Testis (tissue), 3 donors: ENCODE measurements around the gene RANBP6. TPM values are rescaled to one million over a fixed set of nuclear protein-coding genes. Genes with fewer than 3 reads are reported as not detected.

Experiments
- DNase-seq: peaks from one replicate; pipeline ENCODE4 v3.0.0-alpha.2; 2019
- H3K27ac ChIP-seq, 2 donors: fragments of 200-600 bp; sonication (generic); one replicate each; pipeline ENCODE4 v1.5.1; 2019
- H3K27me3 ChIP-seq: fragments of 200-600 bp; sonication (generic); one replicate; pipeline ENCODE4 v1.5.1; 2019
- H3K36me3 ChIP-seq: fragments of 200-600 bp; sonication (generic); one replicate; pipeline ENCODE4 v1.5.1; 2017; ENCODE audit warnings: low read depth; ENCODE audit errors: missing control alignments
- H3K4me1 ChIP-seq: fragments of 200-600 bp; sonication (generic); one replicate; pipeline ENCODE4 v1.5.1; 2019
- H3K4me3 ChIP-seq, 2 donors: fragments of 200-600 bp; sonication (generic); one replicate each; pipeline ENCODE4 v1.5.1; 2017 to 2019
- H3K9me3 ChIP-seq: fragments of 200-600 bp; sonication (generic); one replicate; pipeline ENCODE4 v1.5.1; 2017
- POLR2A ChIP-seq: fragments of 450-650 bp; IDR thresholded peaks from one replicate; pipeline ENCODE4 v1.6.1; 2017; ENCODE audit warnings: antibody characterized with exemption, mild to moderate bottlenecking, moderate library complexity
- WGBS, 2 donors: methylation state at CpG; one replicate each; pipeline ENCODE4 v1.1.5; 2018; 5-methylcytosine and 5-hydroxymethylcytosine counted together
- intact Hi-C: fragments of 100-400 bp; cut with DNase I; formaldehyde crosslinking; loops from one replicate; pipeline ENCODE4 v1.15.1; 2023; ENCODE audit warnings: low total_unique reads
- polyA plus RNA-seq: library from polyadenylated mRNA; stranded (reverse); fragments of 350-450 nt; fragmentation: Illumina TruSeq; extraction: RNeasy Lipid Tissue Mini Kit (QIAGEN cat#74804); gene quantifications from one replicate; pipeline ENCODE4 v1.2.3, GENCODE V29; 2014; ENCODE audit warnings: low read depth, low replicate concordance; ENCODE audit not compliant: insufficient read depth
- total RNA-seq, 2 donors: library from RNA; depleted of rRNA; stranded (reverse); fragments of >200 nt; gene quantifications; one replicate each; pipeline ENCODE4 v1.2.3, GENCODE V29; 2016
- TF ChIP-seq, protein P1 (sequence below), 3 experiments: fragments of 450-650 bp in 2 of 3; fragments of 200-600 bp in 1 of 3; sonication (generic) in 1 of 3; IDR thresholded peaks; one replicate each; pipeline ENCODE4 v1.5.1; 2016 to 2019; ENCODE audit warnings: antibody characterized with exemption in 3 of 3, mild to moderate bottlenecking in 2 of 3, moderate library complexity in 1 of 3

RANBP6 gene
- total and polyA plus RNA-seq, 3 donors from 2014 or later = 6.9 to 16.0 (median 13.8) TPM

DNA sequence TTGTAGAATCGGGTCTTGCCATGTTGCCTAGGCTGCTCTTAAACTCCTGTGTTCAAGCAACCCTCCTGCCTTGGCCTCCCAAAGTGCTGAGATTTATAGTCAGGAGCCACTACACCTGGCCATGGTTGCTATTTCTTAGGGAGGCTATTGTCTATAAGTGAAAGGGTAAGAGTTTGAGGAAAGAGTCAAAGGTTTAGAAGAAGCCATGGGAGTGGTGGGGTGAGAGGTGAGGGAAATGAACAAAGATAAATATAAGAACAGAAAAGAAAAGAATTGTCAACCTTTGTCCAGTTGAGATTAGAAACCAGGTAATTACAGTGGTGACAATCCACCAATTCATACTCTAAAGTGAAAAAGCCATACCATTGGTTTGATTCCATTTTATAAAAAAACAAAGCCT, 32.6 kb upstream of the RANBP6 start:
- H3K4me1 ChIP-seq = no peaks in the 10 kb centered on the region
- no peak overlapping the region for H3K4me3 ChIP-seq
- H3K27ac ChIP-seq = no peak overlapping the region
- WGBS, 2 donors = 83 to 96% methylated on average over 1 of the region's 1 CpG
- H3K36me3 ChIP-seq = no peaks in the 10 kb centered on the region
- H3K27me3 ChIP-seq = no peaks in the 10 kb centered on the region
- H3K9me3 ChIP-seq = no peaks in the 10 kb centered on the region
- intact Hi-C loops = no loop called here
- no peak for TF ChIP-seq POLR2A
- TF ChIP-seq, protein P1, sequence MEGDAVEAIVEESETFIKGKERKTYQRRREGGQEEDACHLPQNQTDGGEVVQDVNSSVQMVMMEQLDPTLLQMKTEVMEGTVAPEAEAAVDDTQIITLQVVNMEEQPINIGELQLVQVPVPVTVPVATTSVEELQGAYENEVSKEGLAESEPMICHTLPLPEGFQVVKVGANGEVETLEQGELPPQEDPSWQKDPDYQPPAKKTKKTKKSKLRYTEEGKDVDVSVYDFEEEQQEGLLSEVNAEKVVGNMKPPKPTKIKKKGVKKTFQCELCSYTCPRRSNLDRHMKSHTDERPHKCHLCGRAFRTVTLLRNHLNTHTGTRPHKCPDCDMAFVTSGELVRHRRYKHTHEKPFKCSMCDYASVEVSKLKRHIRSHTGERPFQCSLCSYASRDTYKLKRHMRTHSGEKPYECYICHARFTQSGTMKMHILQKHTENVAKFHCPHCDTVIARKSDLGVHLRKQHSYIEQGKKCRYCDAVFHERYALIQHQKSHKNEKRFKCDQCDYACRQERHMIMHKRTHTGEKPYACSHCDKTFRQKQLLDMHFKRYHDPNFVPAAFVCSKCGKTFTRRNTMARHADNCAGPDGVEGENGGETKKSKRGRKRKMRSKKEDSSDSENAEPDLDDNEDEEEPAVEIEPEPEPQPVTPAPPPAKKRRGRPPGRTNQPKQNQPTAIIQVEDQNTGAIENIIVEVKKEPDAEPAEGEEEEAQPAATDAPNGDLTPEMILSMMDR (IDR thresholded peaks at IDR 0.05) = no peak
- DNase-seq = no peak

DNA sequence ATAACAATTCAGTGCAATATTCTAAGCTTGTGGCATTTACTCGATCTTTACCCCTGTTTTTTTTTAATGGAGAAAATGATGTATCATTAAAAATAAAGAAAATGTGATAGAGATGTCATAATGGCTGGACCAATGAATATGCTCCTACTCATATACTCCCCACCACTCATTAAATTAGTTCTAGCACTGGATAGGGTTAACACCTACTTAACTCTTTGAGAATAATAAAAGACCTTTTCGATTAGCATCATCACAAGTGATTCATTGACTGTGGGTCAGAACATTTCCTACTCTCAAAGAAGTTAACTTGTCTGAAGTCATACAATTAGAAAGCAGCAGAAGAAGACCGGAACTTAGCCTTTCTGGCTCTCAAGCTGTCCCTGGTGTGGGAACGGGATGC, 31.6 kb upstream of the RANBP6 start:
- Histone ChIP-seq H3K27me3 (no peaks in the 10 kb centered on the region), H3K4me3 (no peak overlapping the region), H3K36me3 (no peaks in the 10 kb centered on the region), H3K4me1 (no peaks in the 10 kb centered on the region), H3K27ac (no peak overlapping the region), H3K9me3 (no peaks in the 10 kb centered on the region)
- no peak for TF ChIP-seq POLR2A
- TF ChIP-seq, protein P1 (IDR thresholded peaks at IDR 0.05) = no peak
- intact Hi-C loops = no loop called here
- no peak for DNase-seq
- 70 to 74% methylated on average over 4 of the region's 4 CpGs for WGBS, 2 donors

DNA sequence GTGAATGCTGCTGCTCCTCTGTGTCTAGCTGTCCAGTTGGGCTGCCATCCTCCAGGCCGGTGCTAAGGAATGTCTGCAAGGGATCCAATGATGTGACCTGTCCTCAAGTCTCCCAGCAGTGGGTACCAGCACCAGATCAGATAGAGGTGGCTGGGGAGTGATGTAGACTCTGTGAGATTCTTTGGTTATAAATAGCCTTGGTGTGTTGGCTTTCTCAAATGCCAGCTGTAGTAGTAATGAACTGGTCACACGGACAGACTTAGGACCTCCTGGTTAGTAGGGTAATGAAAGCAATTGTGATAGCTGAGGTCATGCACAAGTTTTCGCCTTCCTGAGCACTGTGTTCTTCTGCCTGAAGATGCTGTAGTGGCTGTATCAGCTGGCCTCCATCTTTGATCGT, 29.9 kb upstream of the RANBP6 start:
- Histone ChIP-seq H3K9me3 (no peaks in the 10 kb centered on the region), H3K4me1 (no peaks in the 10 kb centered on the region), H3K27me3 (no peaks in the 10 kb centered on the region), H3K27ac (no peak overlapping the region), H3K36me3 (no peaks in the 10 kb centered on the region), H3K4me3 (no peak overlapping the region)
- intact Hi-C loops = no loop called here
- TF ChIP-seq POLR2A = no peak
- TF ChIP-seq, protein P1 (IDR thresholded peaks at IDR 0.05) = no peak
- 89 to 90% methylated on average over 3 to 4 of the region's 4 CpGs for WGBS, 2 donors
- DNase-seq = no peak

DNA sequence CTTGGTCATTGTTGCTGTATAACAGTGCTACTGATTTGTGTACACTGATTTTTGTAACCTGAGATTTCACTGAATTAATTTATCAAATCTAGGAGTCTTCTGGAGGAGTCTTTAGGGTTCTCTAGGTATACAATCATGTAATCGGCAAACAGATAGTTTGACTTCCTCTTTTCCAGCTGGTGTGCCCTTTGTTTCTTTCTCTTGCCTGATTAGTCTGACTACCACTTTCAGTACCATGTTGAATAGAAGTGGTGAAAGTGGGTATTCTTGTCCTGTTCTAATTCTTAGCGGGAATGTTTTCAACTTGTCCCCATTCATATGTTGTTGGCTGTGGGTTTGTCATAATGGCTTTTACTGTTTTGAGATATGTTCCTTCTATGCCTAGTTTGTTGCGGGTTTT, 24.7 kb upstream of the RANBP6 start:
- H3K9me3 ChIP-seq = no peaks in the 10 kb centered on the region
- DNase-seq = no peak
- 92% methylated on average over 3 of the region's 3 CpGs for WGBS, 2 donors
- H3K4me3 ChIP-seq = no peak overlapping the region
- TF ChIP-seq, protein P1 (IDR thresholded peaks at IDR 0.05) = no peak
- TF ChIP-seq POLR2A = no peak
- intact Hi-C loops = no loop called here
- no peak overlapping the region for H3K27ac ChIP-seq
- H3K36me3 ChIP-seq = no peaks in the 10 kb centered on the region
- H3K4me1 ChIP-seq = no peaks in the 10 kb centered on the region
- no peaks in the 10 kb centered on the region for H3K27me3 ChIP-seq

DNA sequence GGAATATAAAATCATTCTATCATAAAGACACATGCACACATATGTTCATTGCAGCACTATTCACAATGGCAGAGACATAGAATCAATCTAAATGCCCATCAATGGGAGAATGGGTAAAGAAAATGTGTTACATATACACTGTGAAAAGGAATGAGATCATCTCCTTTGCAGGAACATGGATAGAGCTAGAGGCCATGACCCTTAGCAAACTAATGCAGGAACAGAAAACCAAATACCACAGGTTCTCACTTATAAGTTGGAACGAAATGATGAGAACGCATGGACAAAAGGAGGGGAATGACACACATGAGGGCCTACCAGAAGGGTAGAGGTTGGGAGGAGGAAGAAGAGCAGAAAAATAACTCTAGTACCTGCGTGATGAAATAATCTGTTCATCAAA, 21.0 kb upstream of the RANBP6 start:
- Histone ChIP-seq H3K9me3 (no peaks in the 10 kb centered on the region), H3K27ac (no peak overlapping the region), H3K4me1 (no peaks in the 10 kb centered on the region), H3K4me3 (no peak overlapping the region), H3K27me3 (no peaks in the 10 kb centered on the region), H3K36me3 (no peaks in the 10 kb centered on the region)
- WGBS, 2 donors = 89 to 90% methylated on average over 3 of the region's 3 CpGs
- no peak for DNase-seq
- TF ChIP-seq, protein P1 (IDR thresholded peaks at IDR 0.05) = no peak
- TF ChIP-seq POLR2A = no peak
- intact Hi-C loops = no loop called here
